ENCODE measurements around the gene ACTL7B.
"Not testable (repeated sequence)": the region's sequence is repeated elsewhere in the genome, so short reads cannot be mapped to it uniquely, and the experiment has no call there.

ACTL7B gene

GRCh38 chr9:108874058-108874788 is 18.4 kb upstream of the ACTL7B start:
- no peak for DNase-seq (ENCODE audit: extremely low read depth in 1 of 2, low read depth in 1 of 2)

GRCh38 chr9:108869092-108869725 is 13.4 kb upstream of the ACTL7B start:
- DNase-seq (ENCODE audit: extremely low read depth in 1 of 2, low read depth in 1 of 2): no peak

- no peak for DNase-seq (ENCODE audit: extremely low read depth in 1 of 2, low read depth in 1 of 2)
Observed at GRCh38 chr9:108867829-108868228, 12.0 kb upstream of the ACTL7B start.

GRCh38 chr9:108867116-108867515 is 11.3 kb upstream of the ACTL7B start:
- DNase-seq (ENCODE audit: extremely low read depth in 1 of 2, low read depth in 1 of 2): no peak

GRCh38 chr9:108866001-108866420 is 10.2 kb upstream of the ACTL7B start:
- DNase-seq (ENCODE audit: extremely low read depth in 1 of 2, low read depth in 1 of 2): no peak

- no peak for DNase-seq (ENCODE audit: extremely low read depth in 1 of 2, low read depth in 1 of 2)
Observed at GRCh38 chr9:108865037-108865436, 9.3 kb upstream of the ACTL7B start.

GRCh38 chr9:108864446-108864845 is 8.7 kb upstream of the ACTL7B start:
- DNase-seq (ENCODE audit: extremely low read depth in 1 of 2, low read depth in 1 of 2): no peak

- no peak for DNase-seq (ENCODE audit: extremely low read depth in 1 of 2, low read depth in 1 of 2)
Observed at GRCh38 chr9:108863891-108864290, 8.1 kb upstream of the ACTL7B start.

GRCh38 chr9:108861997-108862396 is 6.2 kb upstream of the ACTL7B start, which contains the start of gene ACTL7A:
Gene ACTL7A (plus strand): TSS chr9:108862266. CDS start chr9:108862323, 57 bp downstream.
- no peak for DNase-seq (ENCODE audit: extremely low read depth in 1 of 2, low read depth in 1 of 2)

- no peak for DNase-seq (ENCODE audit: extremely low read depth in 1 of 2, low read depth in 1 of 2)
Observed at GRCh38 chr9:108861464-108861863, 5.7 kb upstream of the ACTL7B start.

GRCh38 chr9:108860764-108861163 is 5.0 kb upstream of the ACTL7B start:
- no peak for DNase-seq (ENCODE audit: extremely low read depth in 1 of 2, low read depth in 1 of 2)

GRCh38 chr9:108860354-108860753 is 4.6 kb upstream of the ACTL7B start:
- no peak for DNase-seq (ENCODE audit: extremely low read depth in 1 of 2, low read depth in 1 of 2)

GRCh38 chr9:108859459-108860114 is 3.8 kb upstream of the ACTL7B start:
- DNase-seq (ENCODE audit: extremely low read depth in 1 of 2, low read depth in 1 of 2): no peak

GRCh38 chr9:108857572-108857971 is 1.8 kb upstream of the ACTL7B start:
- DNase-seq (ENCODE audit: extremely low read depth in 1 of 2, low read depth in 1 of 2): no peak

- no peak for DNase-seq (ENCODE audit: extremely low read depth in 1 of 2, low read depth in 1 of 2)
Observed at GRCh38 chr9:108855529-108855886, 278 bp downstream of the ACTL7B start.

- DNase-seq (ENCODE audit: extremely low read depth in 1 of 2, low read depth in 1 of 2): no peak
Observed at GRCh38 chr9:108854641-108855528, 901 bp downstream of the ACTL7B start.

GRCh38 chr9:108854094-108854493 is 1.7 kb downstream of the ACTL7B start:
- no peak for DNase-seq (ENCODE audit: extremely low read depth in 1 of 2, low read depth in 1 of 2)

- DNase-seq (ENCODE audit: extremely low read depth in 1 of 2, low read depth in 1 of 2): no peak
Observed at GRCh38 chr9:108852079-108852478, 3.7 kb downstream of the ACTL7B start.

- DNase-seq (ENCODE audit: extremely low read depth in 1 of 2, low read depth in 1 of 2): no peak
Observed at GRCh38 chr9:108851138-108851537, 4.6 kb downstream of the ACTL7B start.

GRCh38 chr9:108850293-108850897 is 5.4 kb downstream of the ACTL7B start:
- no peak for DNase-seq (ENCODE audit: extremely low read depth in 1 of 2, low read depth in 1 of 2)

- not testable (repeated sequence) for DNase-seq (ENCODE audit: extremely low read depth in 1 of 2, low read depth in 1 of 2)
Observed at GRCh38 chr9:108848296-108848695, 7.5 kb downstream of the ACTL7B start.
